Neutrophil (primary cell): ENCODE data around the gene FGFR3.

Source experiments
- H3K27ac ChIP-seq: fragments of 200-600 bp; sonication (generic); 2 replicates; pipeline ENCODE4 v1.5.1; 2016; ENCODE audit warnings: mild to moderate bottlenecking, moderate library complexity
- H3K27me3 ChIP-seq: fragments of 200-600 bp; sonication (generic); 2 replicates; pipeline ENCODE4 v1.6.0; 2016; ENCODE audit warnings: mild to moderate bottlenecking
- H3K36me3 ChIP-seq: fragments of 200-600 bp; sonication (generic); 2 replicates; pipeline ENCODE4 v1.5.1; 2017
- H3K4me1 ChIP-seq, 2 experiments: fragments of 200-600 bp in 1 of 2; sonication (generic) in 1 of 2; 1 replicate in 1 of 2; 2 replicates in 1 of 2; pipeline versions ENCODE4 v1.5.1 to v1.6.1; 2013 to 2016; ENCODE audit warnings: low read depth in 1 of 2, low read length in 1 of 2, mild to moderate bottlenecking in 1 of 2, moderate library complexity in 1 of 2; ENCODE audit not compliant: control insufficient read depth in 1 of 2, insufficient read depth in 1 of 2
- H3K4me3 ChIP-seq, 2 experiments: fragments of 200-600 bp in 1 of 2; sonication (generic) in 1 of 2; 1 replicate in 1 of 2; 2 replicates in 1 of 2; pipeline ENCODE4 v1.5.1; 2013 to 2016; ENCODE audit warnings: low read depth in 1 of 2, low read length in 1 of 2, mild to moderate bottlenecking in 1 of 2, moderate library complexity in 1 of 2
- H3K9me3 ChIP-seq: fragments of 200-600 bp; sonication (generic); 2 replicates; pipeline ENCODE4 v1.5.1; 2016
- CTCF ChIP-seq: fragments of 200-600 bp; sonication (generic); IDR thresholded peaks from 2 replicates; pipeline ENCODE4 v1.5.1; 2016; ENCODE audit warnings: antibody characterized with exemption

Gene FGFR3

GRCh38 chr4:1783970-1784369 lies 9.1 kb upstream of the FGFR3 start:
- Histone ChIP-seq H3K36me3 (no peaks in the 10 kb centered on the region), H3K27me3 (peaks cover 1% of the 10 kb centered on the region), H3K4me1 (no peaks in the 10 kb centered on the region), H3K27ac (no peak overlapping the region), H3K4me3 (no peak overlapping the region), H3K9me3 (no peaks in the 10 kb centered on the region)
- no peak for TF ChIP-seq CTCF

GRCh38 chr4:1784395-1784788 lies 8.7 kb upstream of the FGFR3 start:
- Histone ChIP-seq H3K4me3 (no peak overlapping the region), H3K27me3 (peaks cover 5% of the 10 kb centered on the region), H3K36me3 (no peaks in the 10 kb centered on the region), H3K9me3 (no peaks in the 10 kb centered on the region), H3K27ac (no peak overlapping the region), H3K4me1 (no peaks in the 10 kb centered on the region)
- TF ChIP-seq CTCF = no peak

- Histone ChIP-seq H3K27me3 (peaks cover 11% of the 10 kb centered on the region), H3K4me3 (no peak overlapping the region), H3K36me3 (no peaks in the 10 kb centered on the region)
Measured at GRCh38 chr4:1784789-1785591, 8.1 kb upstream of the FGFR3 start.

GRCh38 chr4:1785592-1785991 lies 7.5 kb upstream of the FGFR3 start:
- Histone ChIP-seq H3K9me3 (no peaks in the 10 kb centered on the region), H3K27me3 (peaks cover 17% of the 10 kb centered on the region), H3K36me3 (no peaks in the 10 kb centered on the region), H3K27ac (no peak overlapping the region), H3K4me3 (no peak overlapping the region), H3K4me1 (peaks cover 6 to 7% of the 10 kb centered on the region in 2 experiments)
- TF ChIP-seq CTCF = no peak

More at GRCh38 chr4:1784789-1785591, 8.1 kb upstream of the FGFR3 start:
- TF ChIP-seq CTCF = no peak
- H3K27ac ChIP-seq = no peak overlapping the region
- H3K9me3 ChIP-seq = no peaks in the 10 kb centered on the region
- H3K4me1 ChIP-seq = peaks cover 2% of the 10 kb centered on the region in 2 experiments

- Histone ChIP-seq H3K9me3 (no peaks in the 10 kb centered on the region), H3K4me1 (peaks cover 6 to 7% of the 10 kb centered on the region in 2 experiments), H3K27me3 (peaks cover 29% of the 10 kb centered on the region), H3K36me3 (no peaks in the 10 kb centered on the region), H3K27ac (no peak overlapping the region), H3K4me3 (no peak overlapping the region)
- no peak for TF ChIP-seq CTCF
Measured at GRCh38 chr4:1786544-1787362, 6.3 kb upstream of the FGFR3 start.
